GM11168 (cell line): ENCODE results near the gene ASGR1.

Source experiments
- in situ Hi-C: fragments of 300-500 bp; cut with MboI; formaldehyde crosslinking; loops from one replicate; pipeline ENCODE4 v1.12.0; 2022; ENCODE audit warnings: low sequenced_read_pairs; ENCODE audit not compliant: unreplicated experiment

ASGR1 gene

DNA sequence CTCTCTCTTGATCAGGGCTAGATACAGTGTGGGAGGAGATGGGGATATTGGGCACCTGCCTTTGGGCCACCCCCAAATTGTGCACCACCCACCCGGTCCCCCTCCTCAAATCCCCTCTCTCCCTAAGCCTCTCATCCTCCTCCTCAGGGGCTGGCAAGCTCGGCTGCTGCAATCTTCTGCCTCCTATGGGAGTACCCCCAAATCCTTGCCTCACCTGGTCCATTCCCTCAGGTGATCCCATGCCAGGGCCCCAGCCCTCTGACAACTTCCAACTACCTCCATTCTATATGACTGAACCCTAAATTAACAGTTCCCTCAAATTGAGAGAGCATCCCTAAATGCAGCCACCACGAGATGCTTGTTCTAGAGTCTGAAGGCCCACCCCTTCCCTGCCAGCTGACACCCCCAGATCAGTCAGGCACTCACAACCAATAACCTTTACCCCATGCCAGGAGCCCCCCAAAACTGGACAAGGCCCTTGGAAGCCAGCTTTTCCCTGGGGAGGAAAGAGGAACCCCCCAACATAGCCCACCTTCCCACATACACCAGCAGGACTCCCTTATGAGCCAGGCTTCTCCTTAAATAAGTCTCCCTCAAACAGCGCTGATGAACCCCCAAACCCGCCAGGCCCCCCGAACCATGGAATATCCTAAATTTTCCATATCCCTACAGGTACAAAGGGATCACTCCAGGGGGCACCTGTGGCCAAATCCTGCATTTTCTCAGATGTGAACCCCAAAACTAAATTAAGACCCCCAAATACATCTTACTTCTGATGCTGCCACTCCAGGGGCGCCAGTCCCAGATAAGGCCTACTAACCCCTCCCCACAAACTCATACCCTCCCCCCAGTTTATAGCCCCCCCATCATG is 37.3 kb upstream of the ASGR1 start:
- in situ Hi-C loops = no loop called here

- in situ Hi-C loops = no loop called here
Observed at GRCh38 chr17:7215652-7216180, 36.5 kb upstream of the ASGR1 start.

DNA sequence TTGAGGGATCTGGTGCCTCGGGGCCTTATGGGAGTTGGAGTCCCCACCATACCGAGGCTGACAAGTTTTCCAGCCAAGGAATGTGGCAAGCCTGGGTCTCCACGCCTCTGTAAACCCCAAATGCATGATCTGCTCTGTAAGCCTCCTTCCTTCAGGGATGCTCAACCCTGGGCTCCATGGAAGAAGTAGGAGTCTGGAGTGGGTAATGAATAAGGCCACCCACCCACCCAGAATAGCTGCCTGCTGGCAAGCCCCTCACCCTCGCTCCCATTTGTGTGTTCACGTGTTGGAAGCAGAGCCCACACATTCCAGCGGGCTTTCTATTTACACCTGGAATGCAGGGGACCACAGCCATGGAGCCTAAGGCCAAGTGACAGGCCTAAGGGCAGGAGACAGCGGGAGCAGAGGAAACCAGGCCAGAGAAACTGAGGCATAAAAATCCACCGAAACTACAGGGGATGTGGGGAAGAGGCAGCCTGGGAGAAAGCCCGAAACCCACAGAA is 36.0 kb upstream of the ASGR1 start:
- in situ Hi-C loops = no loop called here

DNA sequence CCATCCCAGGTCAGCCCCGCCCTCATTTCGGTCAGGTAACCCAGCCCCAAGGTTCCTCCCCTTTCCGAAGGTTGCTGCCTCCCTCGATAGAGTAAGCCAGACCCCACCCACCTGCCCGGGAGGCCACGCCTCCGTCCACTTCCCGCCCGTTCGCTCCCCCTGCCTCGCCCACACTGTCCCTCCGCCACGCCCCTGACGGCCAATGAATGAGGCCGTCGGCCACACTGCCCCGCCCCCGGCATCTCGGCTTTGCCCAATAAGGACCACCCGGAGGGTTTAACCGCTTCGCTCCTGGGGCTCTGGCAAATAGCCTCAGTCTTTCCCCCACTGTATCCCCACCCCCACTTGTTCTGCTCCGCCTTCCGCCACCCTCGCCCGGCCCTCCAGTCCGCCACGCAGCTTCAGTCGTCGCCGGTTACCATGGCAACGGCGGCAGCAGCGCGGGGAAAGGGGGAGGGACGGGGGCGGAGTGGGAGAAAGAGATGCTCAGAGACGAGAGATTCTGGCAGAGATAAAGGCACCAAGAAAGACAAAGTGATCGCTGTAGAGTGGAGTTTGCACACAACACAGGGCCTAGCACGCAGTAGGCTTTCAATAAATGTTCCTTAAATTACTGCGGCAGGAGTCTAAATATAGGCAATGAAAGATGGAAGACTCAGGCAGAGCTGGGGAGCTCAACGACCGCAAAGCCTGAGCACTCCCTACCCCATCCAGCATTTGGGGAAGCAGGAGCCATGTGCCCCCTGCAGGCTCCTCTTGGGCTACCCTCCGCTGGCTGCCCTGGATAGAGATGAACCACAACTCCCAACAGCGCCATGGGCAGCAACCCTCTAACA is 35.3 kb upstream of the ASGR1 start:
- in situ Hi-C loops = no loop called here

DNA sequence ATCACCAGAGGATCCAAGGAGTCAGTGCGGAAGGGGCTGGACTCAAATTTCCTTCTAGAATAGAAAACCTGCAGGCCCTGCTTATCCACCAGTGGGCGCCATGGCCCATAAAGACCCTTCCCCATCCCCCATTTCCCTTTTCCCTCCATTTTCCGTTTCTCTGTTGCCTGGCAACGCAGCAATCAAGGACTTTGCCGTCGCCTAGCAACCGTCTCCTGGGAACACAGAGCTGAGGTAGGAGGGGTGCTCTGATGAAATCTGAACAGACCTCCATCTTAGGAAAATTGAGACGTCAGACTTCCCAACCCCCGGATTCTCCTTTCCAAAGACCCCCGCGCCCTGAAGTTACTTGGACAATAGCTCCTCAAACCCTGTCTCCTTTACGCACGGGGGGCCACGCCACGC is 34.7 kb upstream of the ASGR1 start:
- in situ Hi-C loops = no loop called here

DNA sequence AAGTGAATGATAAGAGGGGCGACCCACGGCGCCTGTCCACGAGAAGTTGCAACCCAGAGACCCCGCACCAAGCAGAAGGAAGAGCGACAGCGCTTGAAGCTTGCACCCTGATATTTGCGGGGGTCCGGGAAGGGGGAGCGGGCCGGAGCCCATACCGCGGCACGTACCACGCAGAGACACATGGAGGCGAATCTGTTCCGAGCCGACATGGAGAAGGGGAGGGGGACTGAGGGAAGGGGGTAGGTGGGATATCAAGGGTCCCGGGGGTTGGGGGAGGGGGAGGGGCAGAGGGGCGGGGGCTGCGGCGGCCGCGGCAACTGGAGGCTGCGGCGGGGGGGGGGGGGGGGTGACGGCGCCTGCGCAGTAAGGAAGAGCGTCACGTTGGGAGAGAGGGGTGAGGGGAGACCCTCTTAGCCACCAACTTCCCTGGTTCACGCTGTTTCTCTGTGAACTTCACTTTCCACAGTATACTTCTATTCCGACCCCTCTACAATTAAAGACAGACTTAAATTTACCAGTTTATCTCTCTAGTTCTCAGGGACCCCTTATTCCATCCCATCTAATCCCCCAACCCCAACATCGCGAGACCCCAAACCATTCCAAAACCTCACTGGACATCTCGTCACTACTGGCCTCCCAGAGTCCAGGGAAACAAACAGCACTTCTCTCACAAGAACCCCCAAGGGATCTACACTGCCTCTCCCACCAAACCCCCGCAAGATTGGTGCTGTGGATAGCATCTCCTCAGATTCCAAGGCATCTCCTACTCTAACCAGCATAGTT is 32.5 kb upstream of the ASGR1 start:
- in situ Hi-C loops = no loop called here

GRCh38 chr17:7208754-7209460 is 29.7 kb upstream of the ASGR1 start:
- in situ Hi-C loops = no loop called here

- in situ Hi-C loops = no loop called here
Observed at GRCh38 chr17:7208027-7208571, 28.9 kb upstream of the ASGR1 start.

DNA sequence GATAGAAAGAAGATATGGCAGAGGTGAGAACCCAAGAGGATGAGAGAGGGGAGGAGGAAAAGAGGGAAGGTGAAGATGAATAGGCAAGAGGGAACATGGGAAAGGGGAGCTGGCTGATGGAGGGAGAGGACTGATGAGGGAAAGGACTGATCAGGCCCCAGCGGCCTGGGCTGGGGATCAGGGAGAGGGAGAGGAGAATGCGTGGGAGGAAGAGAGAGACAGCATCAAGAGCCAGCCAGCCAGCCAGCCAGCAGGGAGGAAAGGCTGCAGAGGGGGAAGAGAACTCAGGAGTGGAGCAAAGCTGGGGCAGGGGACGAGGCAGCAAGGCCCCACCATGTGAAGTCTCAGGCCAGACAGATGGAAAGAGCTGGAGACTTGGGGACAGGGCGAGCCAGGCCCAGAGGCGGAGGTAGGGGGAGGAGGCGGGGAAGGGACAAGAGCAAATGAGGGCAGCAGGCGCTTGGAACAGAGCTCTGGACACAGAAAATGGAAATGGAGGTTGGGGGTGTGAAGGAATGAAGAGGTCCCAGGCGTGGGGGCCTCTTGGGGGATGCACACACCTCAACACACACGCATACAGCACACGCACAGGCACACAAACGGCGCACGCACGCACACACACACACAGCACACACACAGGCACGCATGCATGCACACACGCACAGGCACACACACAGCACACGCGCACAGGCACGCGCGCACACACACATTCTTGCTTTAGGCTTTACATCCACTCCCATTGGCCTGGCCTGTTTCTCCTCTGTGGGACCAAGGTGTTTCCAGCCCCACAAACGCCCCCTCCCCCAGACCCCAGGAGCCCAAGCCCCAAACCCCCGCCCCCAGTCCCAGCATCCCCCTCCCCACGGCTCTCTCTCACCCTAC is 28.2 kb upstream of the ASGR1 start:
- in situ Hi-C loops = no loop called here

DNA sequence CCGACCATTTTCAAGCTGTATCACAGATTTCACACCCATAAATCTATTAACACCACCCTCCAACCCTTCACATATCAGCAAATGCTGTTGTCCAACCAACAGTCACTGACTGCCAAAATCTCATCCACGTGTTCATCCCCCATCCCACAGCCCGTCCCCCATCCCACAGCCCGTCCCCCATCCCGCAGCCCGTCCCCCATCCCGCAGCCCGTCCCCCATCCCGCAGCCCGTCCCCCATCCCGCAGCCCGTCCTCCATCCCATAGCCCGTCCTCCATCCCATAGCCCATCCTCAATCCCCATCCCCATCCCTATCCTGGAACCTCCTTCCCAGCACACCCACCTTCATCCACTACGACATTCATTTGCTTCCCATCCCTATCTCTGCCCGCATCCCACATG is 26.4 kb upstream of the ASGR1 start:
- in situ Hi-C loops = no loop called here

DNA sequence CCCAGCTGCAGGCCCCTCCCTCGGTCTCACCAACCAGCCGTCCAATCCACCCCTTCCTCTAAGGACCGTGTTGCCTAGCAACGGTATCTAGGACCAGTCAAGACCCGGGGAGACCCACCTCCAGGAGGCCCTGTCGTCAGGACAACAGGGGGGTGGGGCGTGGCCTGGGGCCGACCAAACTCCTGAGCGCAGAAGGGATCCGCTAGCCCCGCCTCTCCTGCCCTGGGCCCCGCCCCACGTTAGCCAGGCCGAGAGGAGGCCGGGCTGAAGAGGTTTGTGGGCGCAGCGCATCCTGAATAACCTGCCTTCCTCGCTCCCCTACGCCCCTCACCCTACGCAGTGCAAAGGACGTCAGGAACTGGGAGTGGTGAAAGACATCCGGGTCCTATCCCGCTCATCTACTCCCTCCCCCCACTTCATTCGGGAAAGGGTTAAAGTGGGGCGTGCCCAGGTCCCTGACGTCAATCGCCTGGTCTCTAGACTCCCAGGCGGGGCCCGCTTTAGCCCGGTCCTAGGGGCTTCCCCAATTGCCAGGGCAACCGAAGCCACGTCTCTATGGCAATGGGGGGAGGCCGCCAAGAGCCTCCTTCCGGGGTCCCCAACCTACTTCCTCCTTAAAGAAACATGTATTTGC is 25.8 kb upstream of the ASGR1 start:
- in situ Hi-C loops = no loop called here

DNA sequence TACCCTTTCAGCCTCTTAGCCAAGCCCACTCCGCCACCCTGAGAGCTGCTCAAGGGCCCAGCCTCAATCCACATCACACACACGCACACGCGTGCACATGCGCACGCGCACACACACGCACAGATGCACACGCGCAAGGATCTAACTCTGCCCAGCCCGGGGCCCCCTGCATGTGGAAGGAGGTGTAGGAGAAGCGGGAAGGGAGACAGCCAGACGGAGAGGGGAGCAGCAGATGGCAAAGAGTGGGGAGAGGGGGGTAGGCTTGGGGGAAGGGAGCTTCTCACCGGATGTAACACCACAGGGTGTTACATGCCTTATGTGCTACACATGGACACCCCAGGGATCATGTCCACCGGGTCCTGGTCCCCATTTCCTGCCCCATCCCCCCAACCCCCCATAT is 25.2 kb upstream of the ASGR1 start:
- in situ Hi-C loops = no loop called here

GRCh38 chr17:7203391-7203790 is 24.2 kb upstream of the ASGR1 start:
- in situ Hi-C loops = no loop called here

- in situ Hi-C loops = no loop called here
Observed at GRCh38 chr17:7196651-7197401, 17.7 kb upstream of the ASGR1 start.

- in situ Hi-C loops = no loop called here
Observed at GRCh38 chr17:7195971-7196370, 16.8 kb upstream of the ASGR1 start.

DNA sequence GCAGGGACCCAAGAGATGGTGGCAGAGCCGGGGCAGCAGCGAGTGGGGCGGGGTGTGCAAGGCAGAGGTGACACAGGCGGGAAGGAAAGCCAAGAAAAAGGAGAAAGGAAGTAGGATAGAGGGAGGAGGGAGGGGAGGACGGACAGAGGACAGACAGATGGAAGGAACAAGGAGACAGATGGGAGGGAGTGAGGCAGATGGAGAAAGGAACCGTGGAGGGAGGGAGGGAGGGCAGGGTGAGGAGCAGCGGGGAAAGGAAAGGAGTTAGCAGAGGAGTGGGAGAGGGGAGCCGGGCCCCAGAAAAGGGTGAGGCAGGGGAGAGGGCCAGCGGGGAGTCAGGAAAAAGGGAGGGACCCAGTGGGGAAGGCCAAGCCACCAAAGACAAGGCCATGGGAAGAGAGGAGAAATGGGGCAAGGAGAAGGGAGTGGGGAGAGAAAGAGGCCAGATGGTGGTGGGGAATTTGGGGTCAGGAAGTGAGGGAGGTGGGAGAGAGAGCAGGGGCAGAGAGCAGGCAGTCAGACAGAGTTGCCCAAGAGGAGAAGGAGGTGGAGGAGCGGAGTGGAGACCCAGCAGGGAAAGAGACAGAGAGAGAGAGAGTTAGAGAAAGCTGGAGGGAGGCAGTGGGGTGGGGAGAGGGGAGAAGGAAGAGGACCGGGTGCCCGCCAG is 13.2 kb upstream of the ASGR1 start:
- in situ Hi-C loops = no loop called here
